ENCODE data around the gene CACUL1. TPM values are rescaled to one million over a fixed set of nuclear protein-coding genes. Genes with fewer than 3 reads are reported as not detected.

Gene CACUL1
- total and polyA plus RNA-seq, 10 donors: 4.3 to 56.7 (median 34.9) TPM

DNA sequence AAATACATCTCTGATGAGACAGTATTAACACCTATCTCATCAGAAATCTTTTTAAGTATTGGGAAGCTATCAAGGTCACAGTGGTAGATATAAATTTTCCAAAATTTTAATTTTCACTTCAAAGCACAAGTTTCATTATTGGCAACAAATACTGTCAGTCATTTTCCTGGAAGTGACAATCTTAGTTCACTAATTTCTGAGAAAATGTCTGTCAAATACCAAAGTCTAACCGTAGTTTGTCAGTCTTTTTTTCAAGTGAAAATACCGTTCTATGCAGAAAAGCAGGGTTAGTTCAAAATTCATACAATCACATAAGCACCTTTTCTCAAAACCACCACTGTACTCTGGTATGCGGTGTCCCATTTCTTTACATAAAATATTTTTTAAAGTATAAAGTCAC, 40.4 kb downstream of the CACUL1 start:
- no peak for TF ChIP-seq POLR2AphosphoS5 (IDR thresholded peaks at IDR 0.05)
- TF ChIP-seq, protein P1, sequence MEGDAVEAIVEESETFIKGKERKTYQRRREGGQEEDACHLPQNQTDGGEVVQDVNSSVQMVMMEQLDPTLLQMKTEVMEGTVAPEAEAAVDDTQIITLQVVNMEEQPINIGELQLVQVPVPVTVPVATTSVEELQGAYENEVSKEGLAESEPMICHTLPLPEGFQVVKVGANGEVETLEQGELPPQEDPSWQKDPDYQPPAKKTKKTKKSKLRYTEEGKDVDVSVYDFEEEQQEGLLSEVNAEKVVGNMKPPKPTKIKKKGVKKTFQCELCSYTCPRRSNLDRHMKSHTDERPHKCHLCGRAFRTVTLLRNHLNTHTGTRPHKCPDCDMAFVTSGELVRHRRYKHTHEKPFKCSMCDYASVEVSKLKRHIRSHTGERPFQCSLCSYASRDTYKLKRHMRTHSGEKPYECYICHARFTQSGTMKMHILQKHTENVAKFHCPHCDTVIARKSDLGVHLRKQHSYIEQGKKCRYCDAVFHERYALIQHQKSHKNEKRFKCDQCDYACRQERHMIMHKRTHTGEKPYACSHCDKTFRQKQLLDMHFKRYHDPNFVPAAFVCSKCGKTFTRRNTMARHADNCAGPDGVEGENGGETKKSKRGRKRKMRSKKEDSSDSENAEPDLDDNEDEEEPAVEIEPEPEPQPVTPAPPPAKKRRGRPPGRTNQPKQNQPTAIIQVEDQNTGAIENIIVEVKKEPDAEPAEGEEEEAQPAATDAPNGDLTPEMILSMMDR (IDR thresholded peaks at IDR 0.05 in 8 of 11, conservative IDR thresholded peaks at IDR 0.05 in 3 of 11): no peak
- no peak for TF ChIP-seq POLR2A (IDR thresholded peaks at IDR 0.05)
- Histone ChIP-seq H3K27me3 (replicated peaks in 1 of 7) (no peaks in the 10 kb centered on the region), H3K4me1 (no peaks in the 10 kb centered on the region), H3K27ac (no peak overlapping the region), H3K36me3 (peaks cover 0 to 34% (median 10%) of the 10 kb centered on the region in 6 donors), H3K4me3 (no peak overlapping the region), H3K9me3 (no peaks in the 10 kb centered on the region)
- DNase-seq: no peak
- 82 to 96% (median 90%) methylated on average over 3 of the region's 3 CpGs for WGBS, 5 donors
- intact Hi-C loops (cut with DNase I; ENCODE audit: low total_unique reads): no loop called here

DNA sequence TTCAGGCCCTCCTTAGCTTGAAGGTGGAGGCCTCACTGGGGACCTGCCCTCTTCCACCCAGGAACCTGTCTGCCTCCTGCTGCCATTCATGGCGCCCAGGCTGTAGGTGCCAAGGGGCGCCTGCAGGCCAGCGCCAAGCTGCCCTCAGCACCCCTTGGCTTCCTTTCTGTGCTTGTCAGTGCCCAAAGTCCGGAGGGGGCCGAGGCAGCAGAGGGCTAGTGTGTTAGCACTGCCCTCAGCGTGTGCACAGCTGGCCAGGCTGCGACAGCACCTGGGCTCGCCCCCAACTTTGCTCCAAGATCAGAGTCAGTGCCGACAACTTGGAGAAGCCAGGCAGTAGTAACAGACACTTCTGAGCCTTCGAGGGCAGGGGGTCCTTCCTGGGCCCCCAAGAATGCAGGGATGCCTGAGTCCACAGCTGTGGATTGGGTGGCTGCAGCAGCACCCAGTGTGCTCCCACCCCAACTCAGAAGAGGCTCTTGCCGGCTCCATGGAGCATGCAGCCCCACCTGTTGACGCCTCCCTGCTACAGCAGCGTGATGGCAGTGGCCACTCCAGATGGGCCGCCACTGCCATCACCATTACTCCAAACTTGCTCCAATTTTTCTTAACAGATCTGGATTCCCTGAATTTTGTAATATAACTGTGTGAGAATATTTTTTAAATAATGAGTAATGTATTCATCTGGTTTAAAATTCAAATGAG, 41.7 kb downstream of the CACUL1 start:
- TF ChIP-seq POLR2AphosphoS5 (IDR thresholded peaks at IDR 0.05): peak in 1 of 3 donors; percentile 46
- TF ChIP-seq, protein P1 (IDR thresholded peaks at IDR 0.05 in 8 of 11, conservative IDR thresholded peaks at IDR 0.05 in 3 of 11): no peak
- Histone ChIP-seq H3K4me3 (no peak overlapping the region), H3K4me1 (no peaks in the 10 kb centered on the region), H3K36me3 (peaks cover 0 to 32% (median 10%) of the 10 kb centered on the region in 6 donors), H3K27ac (no peak overlapping the region), H3K27me3 (replicated peaks in 1 of 7) (no peaks in the 10 kb centered on the region), H3K9me3 (no peaks in the 10 kb centered on the region)
- DNase-seq: no peak
- intact Hi-C loops (cut with DNase I; ENCODE audit: low total_unique reads): no loop called here
- WGBS, 5 donors: 88 to 98% (median 97%) methylated on average over 9 to 14 of the region's 14 CpGs

DNA sequence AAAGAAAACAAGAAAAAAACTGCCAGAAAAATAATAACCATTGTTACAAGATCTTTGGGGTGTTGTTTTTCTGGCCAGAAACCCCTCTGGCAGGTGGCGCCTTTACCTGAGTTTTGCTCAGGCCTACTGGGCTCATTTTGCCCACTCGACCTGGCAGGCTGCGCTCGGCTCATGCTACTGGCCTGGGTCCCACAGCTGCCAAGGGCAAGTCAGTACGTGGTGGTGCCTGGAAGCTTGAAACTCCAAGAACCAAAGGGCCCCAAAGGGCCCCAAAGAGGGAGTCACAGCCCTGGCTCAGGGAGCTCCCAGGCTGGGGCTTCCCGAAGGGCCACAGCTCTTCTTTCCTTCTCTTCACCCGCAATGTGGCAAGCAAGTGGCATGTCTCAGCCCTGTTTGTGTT, 42.7 kb downstream of the CACUL1 start:
- no peaks in the 10 kb centered on the region for H3K9me3 ChIP-seq
- WGBS, 5 donors: 83 to 95% (median 94%) methylated on average over 7 of the region's 7 CpGs
- H3K27me3 ChIP-seq (replicated peaks in 1 of 7): no peaks in the 10 kb centered on the region
- H3K4me1 ChIP-seq: no peaks in the 10 kb centered on the region
- H3K27ac ChIP-seq: no peak overlapping the region
- no peak overlapping the region for H3K4me3 ChIP-seq
- no peak for DNase-seq
- TF ChIP-seq, protein P1 (IDR thresholded peaks at IDR 0.05 in 8 of 11, conservative IDR thresholded peaks at IDR 0.05 in 3 of 11): no peak
- no peak for TF ChIP-seq POLR2A (IDR thresholded peaks at IDR 0.05)
- no peak for TF ChIP-seq POLR2AphosphoS5 (IDR thresholded peaks at IDR 0.05)
- peaks cover 0 to 34% (median 10%) of the 10 kb centered on the region in 6 donors for H3K36me3 ChIP-seq
- intact Hi-C loops (cut with DNase I; ENCODE audit: low total_unique reads): no loop called here

- no peaks in the 10 kb centered on the region for H3K27me3 ChIP-seq (replicated peaks in 1 of 7)
- peaks cover 0 to 41% (median 14%) of the 10 kb centered on the region in 6 donors for H3K36me3 ChIP-seq
- no peak overlapping the region for H3K27ac ChIP-seq
- no peak for TF ChIP-seq POLR2AphosphoS5 (IDR thresholded peaks at IDR 0.05)
- no peak for TF ChIP-seq POLR2A (IDR thresholded peaks at IDR 0.05)
- TF ChIP-seq, protein P1 (IDR thresholded peaks at IDR 0.05 in 8 of 11, conservative IDR thresholded peaks at IDR 0.05 in 3 of 11): no peak
- no peaks in the 10 kb centered on the region for H3K9me3 ChIP-seq
- intact Hi-C loops (cut with DNase I; ENCODE audit: low total_unique reads): no loop called here
- no peaks in the 10 kb centered on the region for H3K4me1 ChIP-seq
- WGBS, 5 donors: 87 to 95% (median 93%) methylated on average over 1 of the region's 1 CpG
- no peak overlapping the region for H3K4me3 ChIP-seq
- no peak for DNase-seq
Observed at GRCh38 chr10:118710487-118710886, 44.3 kb downstream of the CACUL1 start.
